Esophagus squamous epithelium (tissue), 5 donors: ENCODE data around the gene PRRT1B. TPM values are rescaled to one million over a fixed set of nuclear protein-coding genes. Genes with fewer than 3 reads are reported as not detected.

Experiments
- DNase-seq: peaks from one replicate; lab custom pipeline; 2025; lab: John Stamatoyannopoulos, UW
- H3K27ac ChIP-seq, 4 donors: fragments of 200-600 bp; sonication (generic); one replicate each; pipeline ENCODE4 v1.5.1; 2016 to 2019; ENCODE audit warnings: mild to moderate bottlenecking in 1 of 4
- H3K27me3 ChIP-seq, 4 donors: fragments of 200-600 bp; sonication (generic); 1 replicate in 3 of 4; 2 replicates in 1 of 4; pipeline versions ENCODE4 v1.5.1 to v1.6.0; 2017 to 2021; ENCODE audit warnings: antibody characterized with exemption in 1 of 4
- H3K36me3 ChIP-seq, 3 donors: fragments of 200-600 bp; sonication (generic); one replicate each; pipeline ENCODE4 v1.5.1; 2016 to 2019
- H3K4me1 ChIP-seq, 3 donors: fragments of 200-600 bp; sonication (generic); one replicate each; pipeline ENCODE4 v1.5.1; 2017 to 2019
- H3K4me3 ChIP-seq, 4 donors: fragments of 200-600 bp; sonication (generic); 1 replicate in 3 of 4; 2 replicates in 1 of 4; pipeline ENCODE4 v1.5.1; 2016 to 2019; ENCODE audit warnings: mild to moderate bottlenecking in 2 of 4, moderate library complexity in 1 of 4
- H3K9me3 ChIP-seq, 3 donors: fragments of 200-600 bp; sonication (generic); one replicate each; pipeline ENCODE4 v1.5.1; 2016 to 2019
- CTCF ChIP-seq, 6 experiments: fragments of 450-650 bp in 4 of 6; fragments of 200-600 bp in 2 of 6; sonication (generic) in 2 of 6; IDR thresholded peaks; one replicate each; pipeline ENCODE4 v1.5.1; 2016 to 2019; ENCODE audit warnings: antibody characterized with exemption in 6 of 6, mild to moderate bottlenecking in 4 of 6, moderate library complexity in 4 of 6
- POLR2A ChIP-seq, 4 donors: fragments of 450-650 bp; IDR thresholded peaks; one replicate each; pipeline ENCODE4 v1.6.1; 2017; ENCODE audit warnings: antibody characterized with exemption in 4 of 4, mild to moderate bottlenecking in 4 of 4, moderate library complexity in 3 of 4
- WGBS, 2 donors: methylation state at CpG; one replicate each; pipeline ENCODE4 v1.1.5; 2018; 5-methylcytosine and 5-hydroxymethylcytosine counted together
- intact Hi-C: fragments of 100-400 bp; cut with DNase I; formaldehyde crosslinking; loops from one replicate; pipeline ENCODE4 v1.15.0; 2022
- total RNA-seq, 4 donors: library from RNA; depleted of rRNA; stranded (reverse); fragments of >200 nt; gene quantifications; one replicate each; pipeline ENCODE4 v1.1.0, GENCODE V29; 2016
- donor health status: DM: yes; HTN: yes; CAD: no.

PRRT1B gene
- total RNA-seq, 4 donors from 2014 or later, result not detected

- TF ChIP-seq POLR2A (IDR thresholded peaks at IDR 0.05) (no peak), CTCF (IDR thresholded peaks at IDR 0.05) (no peak)
- no peaks in the 10 kb centered on the region for H3K4me1 ChIP-seq
- H3K27me3 ChIP-seq, result no peaks in the 10 kb centered on the region
- intact Hi-C loops, result no loop called here
- WGBS, 2 donors, result 80 to 97% methylated on average over 2 to 6 of the region's 11 CpGs
- H3K9me3 ChIP-seq, result no peaks in the 10 kb centered on the region
- H3K36me3 ChIP-seq, result peaks cover 16 to 100% (median 45%) of the 10 kb centered on the region in 3 donors
- H3K27ac ChIP-seq, result no peak overlapping the region
- no peak for DNase-seq
- H3K4me3 ChIP-seq, result no peak overlapping the region
These were observed 27.5 kb upstream of the PRRT1B start for GRCh38 chr9:131517761-131518190.

- WGBS, 2 donors, result 94 to 97% methylated on average over 11 to 16 of the region's 20 CpGs
- H3K36me3 ChIP-seq, result peaks cover 18 to 100% (median 47%) of the 10 kb centered on the region in 3 donors
- H3K27ac ChIP-seq, result no peak overlapping the region
- no peaks in the 10 kb centered on the region for H3K4me1 ChIP-seq
- intact Hi-C loops, result no loop called here
- no peak for TF ChIP-seq POLR2A (IDR thresholded peaks at IDR 0.05)
- no peak for TF ChIP-seq CTCF (IDR thresholded peaks at IDR 0.05)
- no peak for DNase-seq
- H3K27me3 ChIP-seq, result no peaks in the 10 kb centered on the region
- H3K9me3 ChIP-seq, result no peaks in the 10 kb centered on the region
- H3K4me3 ChIP-seq, result no peak overlapping the region
These were observed 26.8 kb upstream of the PRRT1B start for GRCh38 chr9:131518553-131518952.

DNA sequence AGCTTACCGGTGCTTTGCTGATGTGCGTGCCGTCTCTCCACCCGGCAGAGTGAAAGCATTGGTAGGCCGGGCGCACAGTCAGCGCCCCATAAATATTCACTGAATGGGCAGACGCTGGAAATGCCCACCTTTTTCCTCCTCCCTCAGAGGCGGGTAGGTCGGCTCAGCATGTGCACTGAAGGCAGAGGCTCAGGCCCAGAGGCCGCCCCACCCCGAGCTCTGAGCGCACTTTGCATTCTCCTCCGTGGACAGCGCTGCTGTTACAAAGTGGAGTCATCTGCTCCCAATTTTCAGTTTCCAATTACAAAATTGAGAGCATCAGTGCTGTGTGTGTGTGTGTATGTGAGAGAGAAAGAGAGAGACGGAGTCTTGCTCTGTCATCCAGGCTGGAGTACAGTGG, 24.8 kb upstream of the PRRT1B start:
- intact Hi-C loops, result loop anchor here (10.0 kb wide), 1 partner anchor 224 kb away; the partner anchor contains the start of gene RAPGEF1
- 77 to 85% methylated on average over 5 to 8 of the region's 16 CpGs for WGBS, 2 donors
- Histone ChIP-seq H3K27me3 (no peaks in the 10 kb centered on the region), H3K4me1 (no peaks in the 10 kb centered on the region), H3K27ac (no peak overlapping the region), H3K9me3 (no peaks in the 10 kb centered on the region), H3K36me3 (peaks cover 23 to 100% (median 52%) of the 10 kb centered on the region in 3 donors), H3K4me3 (no peak overlapping the region)
- DNase-seq, result no peak
- no peak for TF ChIP-seq POLR2A (IDR thresholded peaks at IDR 0.05)
- no peak for TF ChIP-seq CTCF (IDR thresholded peaks at IDR 0.05)

GRCh38 chr9:131521203-131521602, 24.1 kb upstream of the PRRT1B start:
- H3K9me3 ChIP-seq, result no peaks in the 10 kb centered on the region
- no peak overlapping the region for H3K4me3 ChIP-seq
- no peak overlapping the region for H3K27ac ChIP-seq
- 92 to 95% methylated on average over 9 to 10 of the region's 10 CpGs for WGBS, 2 donors
- DNase-seq, result no peak
- intact Hi-C loops, result loop anchor here (10.0 kb wide), 1 partner anchor 224 kb away; the partner anchor contains the start of gene RAPGEF1
- H3K4me1 ChIP-seq, result no peaks in the 10 kb centered on the region
- TF ChIP-seq POLR2A (IDR thresholded peaks at IDR 0.05), result no peak
- TF ChIP-seq CTCF (IDR thresholded peaks at IDR 0.05), result no peak
- peaks cover 23 to 100% (median 51%) of the 10 kb centered on the region in 3 donors for H3K36me3 ChIP-seq
- H3K27me3 ChIP-seq, result no peaks in the 10 kb centered on the region

- Histone ChIP-seq H3K36me3 (peaks cover 23 to 100% (median 57%) of the 10 kb centered on the region in 3 donors), H3K4me1 (no peaks in the 10 kb centered on the region), H3K27ac (no peak overlapping the region), H3K9me3 (no peaks in the 10 kb centered on the region), H3K27me3 (no peaks in the 10 kb centered on the region), H3K4me3 (no peak overlapping the region)
- intact Hi-C loops, result loop anchor here (10.0 kb wide), 1 partner anchor 223 kb away; the partner anchor contains the start of gene RAPGEF1
- DNase-seq, result no peak
- WGBS, 2 donors, result 96 to 97% methylated on average over 11 to 13 of the region's 13 CpGs
- TF ChIP-seq POLR2A (IDR thresholded peaks at IDR 0.05) (no peak), CTCF (IDR thresholded peaks at IDR 0.05) (no peak)
These were observed 23.5 kb upstream of the PRRT1B start for GRCh38 chr9:131521822-131522221.
